NCI-H2029 (cell line): ENCODE measurements around the gene POMP.
A peak's percentile ranks its signal among the peaks of the same experiment; 100 is the strongest.

Experiments
- DNase-seq: peaks from one replicate; lab custom pipeline; 2025; lab: John Stamatoyannopoulos, UW

Gene POMP

GRCh38 chr13:28697441-28697840 lies 38.5 kb downstream of the POMP start:
- DNase-seq, result no peak

GRCh38 chr13:28699246-28699645 lies 40.3 kb downstream of the POMP start:
- DNase-seq, result no peak

GRCh38 chr13:28704282-28704681 lies 45.4 kb downstream of the POMP start:
- DNase-seq, result no peak

GRCh38 chr13:28704919-28705318 lies 46.0 kb downstream of the POMP start:
- DNase-seq, result no peak

GRCh38 chr13:28705461-28706083 lies 46.6 kb downstream of the POMP start:
- DNase-seq, result no peak

- DNase-seq, result no peak
These were observed 48.9 kb downstream of the POMP start for GRCh38 chr13:28707629-28708427.

- no peak for DNase-seq
These were observed 51.2 kb downstream of the POMP start for GRCh38 chr13:28710161-28710560.

GRCh38 chr13:28714651-28715050 lies 55.7 kb downstream of the POMP start:
- no peak for DNase-seq

- DNase-seq, result peak; percentile 3
These were observed 57.6 kb downstream of the POMP start for GRCh38 chr13:28716511-28716910.

GRCh38 chr13:28717170-28717569 lies 58.2 kb downstream of the POMP start:
- no peak for DNase-seq

- DNase-seq, result no peak
These were observed 59.2 kb downstream of the POMP start for GRCh38 chr13:28718196-28718542.

- peak; percentile 59 for DNase-seq
These were observed 59.8 kb downstream of the POMP start, which contains the start of gene SLC46A3 for GRCh38 chr13:28718543-28719226. TSS of gene SLC46A3 (minus strand) at chr13:28718970. CDS start at chr13:28717998, 972 bp downstream.

GRCh38 chr13:28719227-28720055 lies 60.5 kb downstream of the POMP start:
- DNase-seq, result no peak

- DNase-seq, result no peak
These were observed 64.9 kb downstream of the POMP start for GRCh38 chr13:28723806-28724205.

- DNase-seq, result no peak
These were observed 66.2 kb downstream of the POMP start for GRCh38 chr13:28725046-28725610.
